GM23248 (cell line): ENCODE data around the gene GOLGA1. TPM values are rescaled to one million over a fixed set of nuclear protein-coding genes. Genes with fewer than 3 reads are reported as not detected.

Experiments used
- DNase-seq: peaks from one replicate; pipeline ENCODE4 v3.0.0-alpha.2; 2015
- H2AFZ ChIP-seq: fragments of 200-600 bp; sonication (generic); 2 replicates; pipeline ENCODE4 v1.6.1; 2016; ENCODE audit warnings: antibody characterized with exemption
- H3F3A ChIP-seq: fragments of 200-600 bp; sonication (generic); 2 replicates; pipeline ENCODE4 v1.6.1; 2016; ENCODE audit warnings: mild to moderate bottlenecking, antibody characterized with exemption, mixed run types; ENCODE audit not compliant: insufficient read depth
- H3K27ac ChIP-seq: fragments of 200-600 bp; sonication (generic); 2 replicates; pipeline ENCODE4 v1.5.1; 2016; ENCODE audit warnings: mild to moderate bottlenecking
- H3K27me3 ChIP-seq: fragments of 200-600 bp; sonication (generic); replicated peaks from 2 replicates; pipeline ENCODE4 v1.6.1; 2016; ENCODE audit warnings: mild to moderate bottlenecking; ENCODE audit not compliant: insufficient read depth
- H3K36me3 ChIP-seq: fragments of 200-600 bp; sonication (generic); 2 replicates; pipeline ENCODE4 v1.6.1; 2016; ENCODE audit warnings: low read depth, mild to moderate bottlenecking
- H3K4me1 ChIP-seq: fragments of 200-600 bp; sonication (generic); 2 replicates; pipeline ENCODE4 v1.6.1; 2016; ENCODE audit warnings: mild to moderate bottlenecking; ENCODE audit not compliant: insufficient read depth
- H3K4me2 ChIP-seq: fragments of 200-600 bp; sonication (generic); one replicate; pipeline ENCODE4 v1.6.1; 2016; ENCODE audit warnings: mild to moderate bottlenecking; ENCODE audit not compliant: unreplicated experiment
- H3K4me3 ChIP-seq: fragments of 200-600 bp; sonication (generic); 2 replicates; pipeline ENCODE4 v1.5.1; 2016; ENCODE audit warnings: mild to moderate bottlenecking
- H3K79me2 ChIP-seq: fragments of 200-600 bp; sonication (generic); 2 replicates; pipeline ENCODE4 v1.6.1; 2016; ENCODE audit warnings: mild to moderate bottlenecking; ENCODE audit not compliant: insufficient read depth
- H3K9ac ChIP-seq: fragments of 200-600 bp; sonication (generic); 2 replicates; pipeline ENCODE4 v1.6.1; 2016; ENCODE audit warnings: mild to moderate bottlenecking
- H3K9me2 ChIP-seq: fragments of 200-600 bp; sonication (generic); 2 replicates; pipeline ENCODE4 v1.6.1; 2016; ENCODE audit warnings: mixed run types, mild to moderate bottlenecking, moderate library complexity; ENCODE audit not compliant: insufficient read depth
- H3K9me3 ChIP-seq: fragments of 200-600 bp; sonication (generic); one replicate; pipeline ENCODE4 v1.6.1; 2017; ENCODE audit warnings: low read depth
- H4K20me1 ChIP-seq: fragments of 200-600 bp; sonication (generic); 2 replicates; pipeline ENCODE4 v1.6.0; 2016; ENCODE audit not compliant: insufficient read depth
- EZH2 ChIP-seq: fragments of 200-600 bp; sonication (generic); IDR thresholded peaks from 2 replicates; pipeline ENCODE4 v1.6.1; 2018; ENCODE audit warnings: antibody characterized with exemption, mild to moderate bottlenecking; ENCODE audit not compliant: insufficient read depth, poor library complexity, severe bottlenecking
- EZH2phosphoT487 ChIP-seq: fragments of 200-600 bp; sonication (generic); IDR thresholded peaks from 2 replicates; pipeline ENCODE4 v1.6.1; 2018; ENCODE audit warnings: antibody characterized with exemption, moderate library complexity, mild to moderate bottlenecking, low read depth; ENCODE audit not compliant: insufficient read depth
- whole genome bisulfite sequencing, 2 experiments: methylation state at CpG; one replicate each; pipeline ENCODE4 v1.1.6; 2015 to 2017; ENCODE audit warnings: low lambda C conversion rate in 2 of 2, low coverage in 1 of 2; ENCODE audit errors: missing lambda C conversion rate in 2 of 2; 5-methylcytosine and 5-hydroxymethylcytosine counted together
- in situ Hi-C: fragments of 300-500 bp; cut with MboI; formaldehyde crosslinking; loops from 2 replicates; pipeline ENCODE4 v1.15.0; 2020
- polyA plus RNA-seq: library from polyadenylated mRNA; unstranded; fragments of >200 nt; fragmentation: Nextera tagmentation; extraction: Ambion mirVana; gene quantifications from 2 replicates; pipeline ENCODE4 v1.2.1, GENCODE V29; 2016
- total RNA-seq: library from RNA; depleted of rRNA; stranded (reverse); fragments of >200 nt; shearing (Covaris generic); gene quantifications from 2 replicates; pipeline ENCODE4 v1.2.3, GENCODE V29; 2014

The GOLGA1 gene
- total and polyA plus RNA-seq, 2 experiments from 2014 or later: 12.4 to 15.3 TPM

- 30 to 31% methylated on average over 5 to 7 of the region's 7 CpGs for WGBS, 2 experiments
- Histone ChIP-seq H3F3A (peaks cover 3% of the 10 kb centered on the region; the same call in 1 of the 2 replicates), H3K9me2 (no peaks in the 10 kb centered on the region), H3K4me3 (no peak overlapping the region), H3K79me2 (no peaks in the 10 kb centered on the region), H3K27ac (no peak overlapping the region), H2AFZ (no peak overlapping the region), H3K4me2 (no peak overlapping the region), H3K36me3 (no peaks in the 10 kb centered on the region), H3K27me3 (no peaks in the 10 kb centered on the region), H3K9ac (no peak overlapping the region), H4K20me1 (no peaks in the 10 kb centered on the region), H3K4me1 (peaks cover 22% of the 10 kb centered on the region), H3K9me3 (no peaks in the 10 kb centered on the region)
- in situ Hi-C loops: no loop called here
- TF ChIP-seq EZH2phosphoT487 (no peak), EZH2 (no peak)
- DNase-seq: peak; percentile 77
These were observed 106.3 kb downstream of the GOLGA1 start for GRCh38 chr9:124834591-124834990.

GRCh38 chr9:124831642-124832364, 109.1 kb downstream of the GOLGA1 start:
- Histone ChIP-seq H3K4me1 (peaks cover 22% of the 10 kb centered on the region), H3K4me3 (no peak overlapping the region), H2AFZ (no peak overlapping the region), H3K27ac (peak overlapping the region; percentile 19), H3K9ac (peak overlapping the region; percentile 5; the same call in 1 of the 2 replicates), H3K4me2 (no peak overlapping the region), H3K79me2 (no peaks in the 10 kb centered on the region), H4K20me1 (no peaks in the 10 kb centered on the region), H3K36me3 (no peaks in the 10 kb centered on the region), H3K9me2 (no peaks in the 10 kb centered on the region), H3K27me3 (no peaks in the 10 kb centered on the region), H3F3A (peaks cover 3% of the 10 kb centered on the region; the same call in 1 of the 2 replicates), H3K9me3 (no peaks in the 10 kb centered on the region)
- TF ChIP-seq EZH2 (no peak), EZH2phosphoT487 (no peak)
- in situ Hi-C loops: no loop called here
- DNase-seq: no peak
- 86 to 87% methylated on average over 9 of the region's 9 CpGs for WGBS, 2 experiments

GRCh38 chr9:124830593-124830992, 110.3 kb downstream of the GOLGA1 start:
- Histone ChIP-seq H4K20me1 (no peaks in the 10 kb centered on the region), H2AFZ (no peak overlapping the region), H3F3A (peaks cover 3% of the 10 kb centered on the region; the same call in 1 of the 2 replicates), H3K4me1 (peaks cover 22% of the 10 kb centered on the region), H3K27me3 (no peaks in the 10 kb centered on the region), H3K9ac (no peak overlapping the region), H3K4me3 (no peak overlapping the region), H3K9me2 (no peaks in the 10 kb centered on the region), H3K27ac (no peak overlapping the region), H3K36me3 (no peaks in the 10 kb centered on the region), H3K4me2 (no peak overlapping the region), H3K79me2 (no peaks in the 10 kb centered on the region), H3K9me3 (no peaks in the 10 kb centered on the region)
- 69 to 71% methylated on average over 4 of the region's 4 CpGs for WGBS, 2 experiments
- TF ChIP-seq EZH2phosphoT487 (no peak), EZH2 (no peak)
- no peak for DNase-seq
- in situ Hi-C loops: no loop called here

- no peak for TF ChIP-seq EZH2
- no peak for TF ChIP-seq EZH2phosphoT487
- H3K9ac ChIP-seq: no peak overlapping the region
- H3K79me2 ChIP-seq: no peaks in the 10 kb centered on the region
- H3K9me3 ChIP-seq: no peaks in the 10 kb centered on the region
- 30% methylated on average over 5 of the region's 5 CpGs for WGBS, 2 experiments
- H3K27me3 ChIP-seq: no peaks in the 10 kb centered on the region
- H3K36me3 ChIP-seq: no peaks in the 10 kb centered on the region
- H4K20me1 ChIP-seq: no peaks in the 10 kb centered on the region
- H3K4me1 ChIP-seq: peaks cover 13% of the 10 kb centered on the region
- no peaks in the 10 kb centered on the region for H3K9me2 ChIP-seq
- no peak overlapping the region for H3K27ac ChIP-seq
- no peak overlapping the region for H2AFZ ChIP-seq
- no peak for DNase-seq
- no peak overlapping the region for H3K4me3 ChIP-seq
- in situ Hi-C loops: no loop called here
- H3K4me2 ChIP-seq: no peak overlapping the region
- peaks cover 3% of the 10 kb centered on the region; the same call in 1 of the 2 replicates for H3F3A ChIP-seq
These were observed 111.6 kb downstream of the GOLGA1 start for GRCh38 chr9:124829334-124829669.
